GM12878 (cell line): ENCODE data around the gene NHEJ1. TPM values are rescaled to one million over a fixed set of nuclear protein-coding genes. Genes with fewer than 3 reads are reported as not detected.

Experiments
- ATAC-seq: fragments of 200-7000 bp; cut with Tn5 transposase; 3 replicates; pipeline ENCODE4 v1.9.1; 2020; ENCODE audit warnings: mild to moderate bottlenecking, moderate library complexity
- BruUV-seq: library from RNA; stranded (reverse); fragments of 400-500 nt; replicated peaks from 2 replicates; lab custom pipeline; 2021; lab: Mats Ljungman, UMichigan
- CTCF ChIA-PET: fragments of 300-600 bp; sonication (Branson Sonifier 250); formaldehyde crosslinking; extraction: SDS; loops from one replicate; lab custom pipeline; 2021; ENCODE audit warnings: inconsistent platforms; lab: Yijun Ruan, JAX
- POLR2A ChIA-PET: fragments of 350-600 bp; formaldehyde crosslinking; extraction: SDS; loops from one replicate; lab custom pipeline; 2021; ENCODE audit warnings: inconsistent platforms; lab: Charles Lee
- RAD21 ChIA-PET: fragments of 300-600 bp; sonication (Branson Sonifier 250); formaldehyde crosslinking; loops from one replicate; lab custom pipeline; 2023; ENCODE audit warnings: antibody characterized with exemption; ENCODE audit not compliant: unreplicated experiment; lab: Charles Lee
- SMC1A ChIA-PET: fragments of 300-600 bp; sonication (Branson Sonifier 250); formaldehyde crosslinking; loops from one replicate; lab custom pipeline; 2023; ENCODE audit not compliant: unreplicated experiment, uncharacterized antibody; lab: Charles Lee
- DNase-seq: peaks from one replicate; pipeline ENCODE4 v3.0.0-alpha.2; 2011; ENCODE audit warnings: low read depth, low spot score
- FAIRE-seq: peaks from 3 replicates; lab custom pipeline; 2011; peaks lifted over from hg19 to GRCh38; lab: Jason Lieb, UNC
- H2AFZ ChIP-seq: 2 replicates; pipeline ENCODE4 v1.6.0; 2011; ENCODE audit warnings: low read depth, low read length, control low read depth; ENCODE audit not compliant: control insufficient read depth
- H3K27ac ChIP-seq: 2 replicates; pipeline ENCODE4 v1.5.1; 2011; ENCODE audit warnings: control low read depth; ENCODE audit not compliant: control insufficient read depth, insufficient read depth
- H3K27me3 ChIP-seq, 2 experiments: replicated peaks in 1 of 2; 2 replicates each; pipeline versions ENCODE4 v1.6.0 to v1.6.1; 2011; ENCODE audit warnings: low read length in 1 of 2; ENCODE audit not compliant: control insufficient read depth in 2 of 2, insufficient read depth in 2 of 2
- H3K36me3 ChIP-seq, 2 experiments: 2 replicates each; pipeline ENCODE4 v1.5.1; 2011; ENCODE audit warnings: low read length in 1 of 2; ENCODE audit not compliant: control insufficient read depth in 2 of 2, insufficient read depth in 2 of 2
- H3K4me1 ChIP-seq: 2 replicates; pipeline ENCODE4 v1.6.1; 2011; ENCODE audit warnings: mild to moderate bottlenecking, low read length, moderate library complexity, mixed read lengths; ENCODE audit not compliant: control insufficient read depth, insufficient read depth
- H3K4me2 ChIP-seq: 2 replicates; pipeline ENCODE4 v1.6.0; 2011; ENCODE audit warnings: control low read depth; ENCODE audit not compliant: control insufficient read depth, insufficient read depth
- H3K4me3 ChIP-seq: fragments of 200-600 bp; sonication (generic); 2 replicates; pipeline ENCODE4 v1.5.1; 2016
- H3K79me2 ChIP-seq: 2 replicates; pipeline ENCODE4 v1.6.0; 2011; ENCODE audit warnings: low read length; ENCODE audit not compliant: control insufficient read depth, insufficient read depth
- H3K9ac ChIP-seq: 2 replicates; pipeline ENCODE4 v1.8.0; 2011; ENCODE audit warnings: low read length, control low read depth, mixed read lengths; ENCODE audit not compliant: control insufficient read depth, insufficient read depth
- H3K9me3 ChIP-seq: replicated peaks from 3 replicates; pipeline ENCODE4 v1.5.1; 2011; ENCODE audit warnings: mild to moderate bottlenecking, low read length; ENCODE audit not compliant: control insufficient read depth, insufficient read depth
- H4K20me1 ChIP-seq: 2 replicates; pipeline ENCODE4 v1.6.0; 2011; ENCODE audit not compliant: control insufficient read depth, insufficient read depth
- ATF3 ChIP-seq: IDR thresholded peaks from 2 replicates; pipeline ENCODE4 v1.6.1; 2011; ENCODE audit warnings: low read depth, mild to moderate bottlenecking, low read length, moderate library complexity, borderline replicate concordance; ENCODE audit errors: extremely low read depth
- BCL3 ChIP-seq: IDR thresholded peaks from 2 replicates; pipeline ENCODE4 v1.6.1; 2011; ENCODE audit warnings: borderline replicate concordance, low read depth, mild to moderate bottlenecking, moderate library complexity, low read length; ENCODE audit not compliant: insufficient read depth, poor library complexity, severe bottlenecking
- CTCF ChIP-seq, 3 experiments: IDR thresholded peaks in 2 of 3; conservative IDR thresholded peaks in 1 of 3; 2 replicates each; pipeline ENCODE4 v1.5.1; 2011; ENCODE audit warnings: low read depth in 3 of 3, low read length in 3 of 3, mild to moderate bottlenecking in 3 of 3, control low read depth in 2 of 3, moderate library complexity in 2 of 3, inconsistent platforms in 1 of 3, mixed read lengths in 1 of 3; ENCODE audit not compliant: control insufficient read depth in 2 of 3, insufficient read depth in 1 of 3; ENCODE audit errors: extremely low read depth in 1 of 3
- E2F8 ChIP-seq: fragments of 450-650 bp; IDR thresholded peaks from 2 replicates; pipeline ENCODE4 v1.6.1; 2018; ENCODE audit warnings: mild to moderate bottlenecking, low read depth, moderate library complexity; ENCODE audit not compliant: partially characterized antibody
- EP300 ChIP-seq, 2 experiments: fragments of 150-350 bp in 1 of 2; IDR thresholded peaks; 2 replicates each; pipeline ENCODE4 v1.6.1; 2011 to 2012; ENCODE audit warnings: low read depth in 2 of 2, low read length in 2 of 2, borderline replicate concordance in 1 of 2, improper control_type of control experiment in 1 of 2, inconsistent platforms in 1 of 2; ENCODE audit not compliant: control insufficient read depth in 1 of 2
- ESRRA ChIP-seq: IDR thresholded peaks from 2 replicates; pipeline ENCODE4 v1.6.1; 2012; ENCODE audit warnings: mild to moderate bottlenecking, low read length, improper control_type of control experiment
- SUPT20H ChIP-seq: IDR thresholded peaks from 2 replicates; pipeline ENCODE4 v1.6.1; 2011; ENCODE audit warnings: low read depth, mild to moderate bottlenecking, low read length, moderate library complexity, borderline replicate concordance; ENCODE audit not compliant: control insufficient read depth
- USF1 ChIP-seq: IDR thresholded peaks from 2 replicates; pipeline ENCODE4 v1.6.1; 2011; ENCODE audit warnings: borderline replicate concordance, low read depth, mild to moderate bottlenecking, moderate library complexity, mixed read lengths, low read length; ENCODE audit not compliant: insufficient read depth; ENCODE audit errors: extremely low read length
- ZNF687 ChIP-seq: fragments of 450-650 bp; IDR thresholded peaks from 2 replicates; pipeline ENCODE4 v1.6.1; 2017; ENCODE audit warnings: mild to moderate bottlenecking, moderate library complexity
- WGBS: methylation state at CpG from one replicate; pipeline ENCODE4 v1.1.6; 2016; ENCODE audit warnings: low lambda C conversion rate; ENCODE audit not compliant: insufficient replicate concordance, insufficient coverage; ENCODE audit errors: missing lambda C conversion rate; 5-methylcytosine and 5-hydroxymethylcytosine counted together
- in situ Hi-C: fragments of 300-500 bp; cut with MboI; formaldehyde crosslinking; loops from 9 replicates; pipeline ENCODE4 v1.14.3; 2018; ENCODE audit warnings: mixed read lengths
- intact Hi-C: fragments of 100-400 bp; cut with micrococcal nuclease; formaldehyde crosslinking; loops from one replicate; pipeline ENCODE4 v1.14.2; 2022; ENCODE audit not compliant: unreplicated experiment
- polyA plus RNA-seq, 11 experiments: library from polyadenylated mRNA; depleted of rRNA in 4 of 11; unstranded in 6 of 11; stranded (reverse) in 5 of 11; fragments of >200 nt; fragmentation: Nextera tagmentation in 4 of 11; fragmentation: Illumina TruSeq in 1 of 11; extraction: Ambion mirVana in 4 of 11; extraction: Trizol in 1 of 11; gene quantifications; 1 replicate in 1 of 11; 2 replicates in 10 of 11; pipeline versions ENCODE4 v1.2.1 to v1.2.3, GENCODE V29; 2011 to 2016; ENCODE audit warnings: inconsistent platforms in 2 of 11, missing spikeins in 2 of 11, low read depth in 1 of 11
- total RNA-seq, 4 experiments: library from RNA; depleted of rRNA in 3 of 4; stranded (reverse); fragments of >200 nt in 3 of 4; fragmentation: Illumina TruSeq in 1 of 4; extraction: Trizol in 1 of 4; gene quantifications; 2 replicates each; pipeline versions ENCODE4 v1.2.1 to v1.2.3, GENCODE V29; 2013 to 2021

The NHEJ1 gene
- total and polyA plus RNA-seq, 10 of the 15 experiments (the other 5 are each of a cell fraction or from before 2014, with no cell fraction given): 11.8 to 20.2 (median 17.0) TPM

- 10% methylated on average over 4 of the region's 4 CpGs for WGBS
- Histone ChIP-seq H3K4me3 (no peak overlapping the region), H4K20me1 (no peaks in the 10 kb centered on the region), H3K9me3 (no peaks in the 10 kb centered on the region), H3K27ac (no peak overlapping the region), H3K4me2 (no peak overlapping the region), H3K36me3 (no peaks in the 10 kb centered on the region), H3K4me1 (no peaks in the 10 kb centered on the region), H2AFZ (no peak overlapping the region), H3K9ac (no peak overlapping the region), H3K27me3 (peaks cover 0 to 13% of the 10 kb centered on the region in 2 experiments; a peak in 2 of 4 replicates), H3K79me2 (no peaks in the 10 kb centered on the region)
- SMC1A ChIA-PET: no interaction called here
- BruUV-seq: no TSS peak
- CTCF ChIA-PET: interaction anchor here (0.6 to 2.2 kb wide), 8 partner anchors 10 to 260 kb away, joined by 3 to 16 read pairs (median 4); no protein-coding TSS in a partner anchor
- RAD21 ChIA-PET: no interaction called here
- FAIRE-seq (no peak), DNase-seq (no peak), ATAC-seq (no peak)
- in situ Hi-C loops (no loop called here), intact Hi-C loops (no loop called here)
- POLR2A ChIA-PET: no interaction called here
- TF ChIP-seq ATF3 (no peak), BCL3 (no peak), CTCF (IDR thresholded peaks at IDR 0.05 in 2 of 3, conservative IDR thresholded peaks at IDR 0.05 in 1 of 3; ENCODE audit: control insufficient read depth in 2 of 3, extremely low read depth in 1 of 3, insufficient read depth in 1 of 3, low read depth in 3 of 3, low read length in 3 of 3) (no peak), USF1 (no peak), EP300 (IDR thresholded peaks at IDR 0.05; ENCODE audit: borderline replicate concordance in 1 of 2, control insufficient read depth in 1 of 2, low read depth in 2 of 2, low read length in 2 of 2) (no peak), E2F8 (no peak), ZNF687 (no peak), ESRRA (no peak), SUPT20H (no peak)
These were observed 118.5 kb downstream of the NHEJ1 start for GRCh38 chr2:219042157-219042556.
